Lower leg skin (tissue), 3 donors: ENCODE results near the gene FTCDNL1.

Experiments used
- CTCF ChIP-seq, 3 donors: fragments of 450-650 bp; IDR thresholded peaks; one replicate each; pipeline ENCODE4 v1.5.1; 2016; ENCODE audit warnings: antibody characterized with exemption in 3 of 3, mild to moderate bottlenecking in 3 of 3, moderate library complexity in 2 of 3
- POLR2A ChIP-seq, 2 donors: fragments of 450-650 bp; IDR thresholded peaks; one replicate each; pipeline ENCODE4 v1.6.1; 2016 to 2017; ENCODE audit warnings: antibody characterized with exemption in 2 of 2, mild to moderate bottlenecking in 1 of 2, moderate library complexity in 1 of 2

GRCh38 chr2:199868431-199869226 is 17.6 kb upstream of the FTCDNL1 start:
- no peak for TF ChIP-seq CTCF (IDR thresholded peaks at IDR 0.05)
- no peak for TF ChIP-seq POLR2A (IDR thresholded peaks at IDR 0.05)
